Upper lobe of left lung (tissue), 6 donors: Measurements from ENCODE around the gene CDH13. TPM values are rescaled to one million over a fixed set of nuclear protein-coding genes. Genes with fewer than 3 reads are reported as not detected.

Experiments
- ATAC-seq, 2 donors: fragments of 200-7000 bp; cut with Tn5 transposase; one replicate each; pipeline ENCODE4 v1.9.1; 2022; ENCODE audit warnings: mild to moderate bottlenecking in 2 of 2, moderate library complexity in 2 of 2; ENCODE audit not compliant: low FRiP score in 2 of 2
- DNase-seq, 2 donors: peaks; one replicate each; pipeline ENCODE4 v3.0.0-alpha.2; 2019 to 2020
- H3K27ac ChIP-seq, 4 donors: fragments of 200-600 bp; sonication (generic); one replicate each; pipeline ENCODE4 v1.5.1; 2016 to 2019
- H3K27me3 ChIP-seq, 4 donors: fragments of 200-600 bp; sonication (generic); one replicate each; pipeline ENCODE4 v1.5.1; 2017 to 2019
- H3K36me3 ChIP-seq, 4 donors: fragments of 200-600 bp; sonication (generic); one replicate each; pipeline ENCODE4 v1.5.1; 2016 to 2019
- H3K4me1 ChIP-seq, 4 donors: fragments of 200-600 bp; sonication (generic); one replicate each; pipeline ENCODE4 v1.5.1; 2018 to 2019
- H3K4me3 ChIP-seq, 4 donors: fragments of 200-600 bp; sonication (generic); one replicate each; pipeline ENCODE4 v1.5.1; 2017 to 2019; ENCODE audit warnings: mild to moderate bottlenecking in 2 of 4, moderate library complexity in 1 of 4
- H3K9me3 ChIP-seq, 4 donors: fragments of 200-600 bp; sonication (generic); one replicate each; pipeline ENCODE4 v1.5.1; 2018 to 2019
- EP300 ChIP-seq, 4 donors: sonication (generic); formaldehyde crosslinking; IDR thresholded peaks; one replicate each; pipeline ENCODE4 v1.5.1; 2017; ENCODE audit warnings: antibody characterized with exemption in 4 of 4, control low read depth in 2 of 4
- POLR2A ChIP-seq, 4 donors: fragments of 450-650 bp; IDR thresholded peaks; one replicate each; pipeline ENCODE4 v1.5.1; 2016 to 2017; ENCODE audit warnings: antibody characterized with exemption in 4 of 4, mild to moderate bottlenecking in 2 of 4
- POLR2AphosphoS5 ChIP-seq, 2 donors: sonication (generic); formaldehyde crosslinking; IDR thresholded peaks; one replicate each; pipeline ENCODE4 v1.5.1; 2017; ENCODE audit warnings: antibody characterized with exemption in 2 of 2
- WGBS, 2 donors: methylation state at CpG; one replicate each; pipeline ENCODE4 v1.1.5; 2017 to 2018; 5-methylcytosine and 5-hydroxymethylcytosine counted together
- total RNA-seq, 6 donors: library from RNA; depleted of rRNA in 4 of 6; stranded (reverse); fragments of >200 nt in 4 of 6; gene quantifications; one replicate each; pipeline versions ENCODE4 v1.1.0 to v1.2.1, GENCODE V29; 2016 to 2021
- TF ChIP-seq, protein P1 (sequence below), 6 experiments: fragments of 450-650 bp in 4 of 6; fragments of 200-600 bp in 2 of 6; sonication (generic) in 2 of 6; IDR thresholded peaks; one replicate each; pipeline ENCODE4 v1.5.1; 2016 to 2019; ENCODE audit warnings: antibody characterized with exemption in 6 of 6
- donor health status: DM: no; HTN: no; CAD: no; lungs with moderate emphysema.
- donor health status: DM: no; HTN: yes; CAD: no; lungs with severe emphysema.

The CDH13 gene
- total RNA-seq, 6 donors from 2014 or later, result 11.3 to 39.8 (median 19.9) TPM

DNA sequence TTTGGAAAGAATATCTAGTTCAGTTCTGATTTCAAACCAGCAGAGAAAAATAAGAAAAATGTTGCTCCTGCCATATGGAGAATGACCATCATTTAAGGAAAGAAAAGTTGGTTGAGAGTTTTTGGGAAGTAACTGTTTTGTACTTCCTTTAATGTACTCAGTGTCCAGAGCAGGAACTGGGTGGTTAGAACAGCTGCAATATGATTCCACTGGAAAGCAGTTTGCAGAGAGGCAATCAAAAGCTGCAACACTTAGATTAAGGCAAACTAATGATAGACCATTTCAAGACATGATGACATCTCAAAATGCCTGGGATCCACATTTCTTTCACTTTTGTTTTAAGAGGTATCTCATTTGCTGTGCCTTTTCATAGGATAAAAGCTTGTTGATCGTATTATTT lies 867.7 kb downstream of the CDH13 start:
- ATAC-seq, result no peak
- no peak overlapping the region for H3K4me3 ChIP-seq
- 81 to 83% methylated on average over 1 of the region's 1 CpG for WGBS, 2 donors

DNA sequence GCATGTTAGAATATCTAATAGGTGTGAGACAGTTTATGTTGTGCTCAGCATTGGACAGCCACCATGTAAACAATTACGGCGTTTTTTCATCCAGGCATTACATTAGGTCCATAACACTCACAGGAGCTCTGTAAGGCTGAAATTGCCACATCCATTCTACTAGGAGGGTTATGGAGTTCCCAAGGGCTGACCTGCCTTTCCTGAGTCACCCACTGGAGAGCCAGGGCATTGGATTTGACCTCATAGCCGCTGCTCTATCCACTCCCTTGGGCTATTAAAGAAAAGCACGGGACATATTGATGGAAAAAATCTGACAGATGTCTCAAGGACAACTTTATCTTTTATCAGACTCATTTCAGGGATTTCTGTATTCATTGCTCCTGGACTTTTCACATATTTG lies 874.7 kb downstream of the CDH13 start:
- DNase-seq, result no peak
- H3K4me1 ChIP-seq, result no peaks in the 10 kb centered on the region
- TF ChIP-seq, protein P1, sequence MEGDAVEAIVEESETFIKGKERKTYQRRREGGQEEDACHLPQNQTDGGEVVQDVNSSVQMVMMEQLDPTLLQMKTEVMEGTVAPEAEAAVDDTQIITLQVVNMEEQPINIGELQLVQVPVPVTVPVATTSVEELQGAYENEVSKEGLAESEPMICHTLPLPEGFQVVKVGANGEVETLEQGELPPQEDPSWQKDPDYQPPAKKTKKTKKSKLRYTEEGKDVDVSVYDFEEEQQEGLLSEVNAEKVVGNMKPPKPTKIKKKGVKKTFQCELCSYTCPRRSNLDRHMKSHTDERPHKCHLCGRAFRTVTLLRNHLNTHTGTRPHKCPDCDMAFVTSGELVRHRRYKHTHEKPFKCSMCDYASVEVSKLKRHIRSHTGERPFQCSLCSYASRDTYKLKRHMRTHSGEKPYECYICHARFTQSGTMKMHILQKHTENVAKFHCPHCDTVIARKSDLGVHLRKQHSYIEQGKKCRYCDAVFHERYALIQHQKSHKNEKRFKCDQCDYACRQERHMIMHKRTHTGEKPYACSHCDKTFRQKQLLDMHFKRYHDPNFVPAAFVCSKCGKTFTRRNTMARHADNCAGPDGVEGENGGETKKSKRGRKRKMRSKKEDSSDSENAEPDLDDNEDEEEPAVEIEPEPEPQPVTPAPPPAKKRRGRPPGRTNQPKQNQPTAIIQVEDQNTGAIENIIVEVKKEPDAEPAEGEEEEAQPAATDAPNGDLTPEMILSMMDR (IDR thresholded peaks at IDR 0.05), result no peak
- no peak for TF ChIP-seq POLR2AphosphoS5 (IDR thresholded peaks at IDR 0.05)
- no peaks in the 10 kb centered on the region for H3K9me3 ChIP-seq
- no peaks in the 10 kb centered on the region for H3K27me3 ChIP-seq
- H3K36me3 ChIP-seq, result no peaks in the 10 kb centered on the region
- no peak overlapping the region for H3K4me3 ChIP-seq
- H3K27ac ChIP-seq, result no peak overlapping the region
- ATAC-seq, result no peak
- WGBS, 2 donors, result 76 to 85% methylated on average over 4 of the region's 4 CpGs

More for the DNA sequence above, 867.7 kb downstream of the CDH13 start:
- Histone ChIP-seq H3K27ac (no peak overlapping the region), H3K27me3 (no peaks in the 10 kb centered on the region), H3K36me3 (no peaks in the 10 kb centered on the region), H3K9me3 (no peaks in the 10 kb centered on the region), H3K4me1 (no peaks in the 10 kb centered on the region)
- TF ChIP-seq EP300 (IDR thresholded peaks at IDR 0.05) (no peak), POLR2A (IDR thresholded peaks at IDR 0.05) (no peak), POLR2AphosphoS5 (IDR thresholded peaks at IDR 0.05) (no peak)
- TF ChIP-seq, protein P1 (IDR thresholded peaks at IDR 0.05), result no peak
- no peak for DNase-seq

DNA sequence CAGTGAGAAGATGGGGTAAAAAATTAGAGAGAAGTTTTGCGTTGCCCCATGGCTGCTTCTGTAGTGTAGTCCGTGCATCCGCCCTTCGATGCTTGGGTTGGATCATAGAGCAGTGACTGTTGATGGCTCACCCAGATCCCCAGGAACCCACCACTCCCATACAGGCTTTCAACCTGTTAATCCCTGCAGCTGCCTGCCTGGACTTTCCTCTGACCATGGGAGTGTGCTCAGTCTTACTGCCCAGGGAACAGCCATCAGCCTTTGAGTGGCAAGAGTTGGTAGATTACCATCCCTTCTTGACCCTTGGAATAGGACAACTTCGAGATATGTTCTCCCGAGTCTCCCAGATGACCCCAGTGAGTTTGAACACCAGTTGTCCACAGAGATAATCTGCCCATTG lies 881.5 kb downstream of the CDH13 start:
- Histone ChIP-seq H3K9me3 (no peaks in the 10 kb centered on the region), H3K4me3 (no peak overlapping the region), H3K27me3 (no peaks in the 10 kb centered on the region), H3K4me1 (no peaks in the 10 kb centered on the region), H3K27ac (no peak overlapping the region), H3K36me3 (no peaks in the 10 kb centered on the region)
- no peak for TF ChIP-seq EP300 (IDR thresholded peaks at IDR 0.05)
- TF ChIP-seq, protein P1 (IDR thresholded peaks at IDR 0.05), result no peak
- no peak for TF ChIP-seq POLR2AphosphoS5 (IDR thresholded peaks at IDR 0.05)
- no peak for TF ChIP-seq POLR2A (IDR thresholded peaks at IDR 0.05)
- ATAC-seq (no peak), DNase-seq (no peak)
- 92% methylated on average over 6 of the region's 6 CpGs for WGBS, 2 donors

DNA sequence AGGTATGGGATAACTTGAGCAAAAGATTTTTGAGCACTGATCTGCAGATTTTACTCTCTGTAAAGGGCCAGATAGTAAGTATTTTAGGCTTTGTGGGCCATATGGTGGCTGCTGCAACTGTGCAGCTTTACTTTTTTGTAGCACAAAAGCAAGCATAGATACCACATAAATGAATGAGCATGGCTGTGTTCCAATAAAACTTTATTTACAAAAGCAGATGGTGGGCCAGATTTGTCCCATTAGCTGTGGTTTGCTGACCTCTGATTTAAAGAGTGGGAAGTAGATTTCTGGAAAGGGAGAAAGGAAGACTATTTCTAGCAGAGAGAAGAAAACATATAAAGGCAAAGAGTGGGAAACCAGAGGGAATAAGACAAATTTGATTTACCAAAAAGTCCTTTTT lies 882.5 kb downstream of the CDH13 start:
- Histone ChIP-seq H3K27ac (no peak overlapping the region), H3K9me3 (no peaks in the 10 kb centered on the region), H3K4me1 (no peaks in the 10 kb centered on the region), H3K27me3 (no peaks in the 10 kb centered on the region), H3K36me3 (no peaks in the 10 kb centered on the region), H3K4me3 (no peak overlapping the region)
- no peak for TF ChIP-seq POLR2A (IDR thresholded peaks at IDR 0.05)
- TF ChIP-seq EP300 (IDR thresholded peaks at IDR 0.05), result no peak
- no peak for TF ChIP-seq POLR2AphosphoS5 (IDR thresholded peaks at IDR 0.05)
- TF ChIP-seq, protein P1 (IDR thresholded peaks at IDR 0.05), result no peak
- ATAC-seq (no peak), DNase-seq (no peak)

DNA sequence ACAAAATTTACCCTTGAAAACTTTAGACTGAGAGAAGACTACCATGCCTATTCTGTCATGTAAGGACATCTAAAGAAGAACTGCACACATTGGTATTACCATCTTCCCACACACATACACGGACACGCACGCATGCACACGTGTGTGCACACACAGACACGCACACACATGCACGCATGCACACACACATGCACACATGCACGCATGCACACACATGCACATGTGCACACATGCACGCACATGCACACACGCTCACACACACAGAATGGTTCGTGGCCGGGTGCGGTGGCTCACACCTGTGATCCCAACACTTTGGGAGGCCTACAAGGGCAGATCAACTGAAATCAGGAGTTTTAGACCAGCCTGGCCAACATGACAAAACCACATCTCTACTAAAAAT lies 884.1 kb downstream of the CDH13 start:
- TF ChIP-seq POLR2A (IDR thresholded peaks at IDR 0.05) (no peak), EP300 (IDR thresholded peaks at IDR 0.05) (no peak), POLR2AphosphoS5 (IDR thresholded peaks at IDR 0.05) (no peak)
- TF ChIP-seq, protein P1 (IDR thresholded peaks at IDR 0.05), result no peak
- DNase-seq (no peak), ATAC-seq (no peak)
- H3K4me3 ChIP-seq, result no peak overlapping the region
- H3K27me3 ChIP-seq, result no peaks in the 10 kb centered on the region
- H3K9me3 ChIP-seq, result no peaks in the 10 kb centered on the region
- 89 to 91% methylated on average over 12 of the region's 12 CpGs for WGBS, 2 donors
- H3K4me1 ChIP-seq, result no peaks in the 10 kb centered on the region
- H3K36me3 ChIP-seq, result no peaks in the 10 kb centered on the region
- no peak overlapping the region for H3K27ac ChIP-seq
